ENCODE data around the gene GHDC. TPM values are rescaled to one million over a fixed set of nuclear protein-coding genes. Genes with fewer than 3 reads are reported as not detected.
"Not testable (repeated sequence)": the region's sequence is repeated elsewhere in the genome, so short reads cannot be mapped to it uniquely, and the experiment has no call there.

Gene GHDC
- total RNA-seq, 6 experiments from 2014 or later, result 1.5 to 7.5 (median 6.4) TPM

GRCh38 chr17:42187833-42188232 lies 6.5 kb downstream of the GHDC start:
- peaks cover 9% of the 10 kb centered on the region for H3K27me3 Mint-ChIP-seq (ENCODE audit: insufficient read depth)
- no peak overlapping the region for H3K27ac Mint-ChIP-seq
- H3K4me1 Mint-ChIP-seq (ENCODE audit: low read depth), result peaks cover 23% of the 10 kb centered on the region
- TF ChIP-seq CTCF (IDR thresholded peaks at IDR 0.05), result no peak
- DNase-seq, result no peak
- H3K4me3 Mint-ChIP-seq, result no peak overlapping the region
- no peaks in the 10 kb centered on the region for H3K9me3 Mint-ChIP-seq
- H3K36me3 Mint-ChIP-seq (ENCODE audit: low read depth), result no peaks in the 10 kb centered on the region

DNA sequence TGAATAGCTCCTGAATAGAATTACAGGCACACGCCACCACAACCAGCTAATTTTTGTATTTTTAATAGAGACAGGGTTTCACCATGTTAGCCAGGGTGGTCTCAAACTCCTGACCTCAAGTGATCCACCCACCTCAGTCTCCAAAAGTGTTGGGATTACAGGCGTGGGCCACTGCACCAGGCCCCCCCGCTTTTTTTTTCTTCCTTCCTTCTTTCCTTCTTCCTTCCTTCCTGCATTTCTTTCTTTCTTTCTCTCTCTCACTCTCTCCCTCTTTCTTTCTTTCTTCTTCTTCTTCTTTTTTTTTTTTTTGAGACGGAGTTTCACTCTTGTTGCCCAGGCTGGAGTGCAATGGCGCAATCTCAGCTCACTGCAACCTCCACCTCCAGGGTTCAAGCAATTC lies 8.1 kb downstream of the GHDC start:
- H3K9me3 Mint-ChIP-seq; H3K27ac Mint-ChIP-seq; DNase-seq; H3K4me3 Mint-ChIP-seq; H3K36me3 Mint-ChIP-seq (ENCODE audit: low read depth): not testable (repeated sequence)
- peaks cover 24% of the 10 kb centered on the region for H3K4me1 Mint-ChIP-seq (ENCODE audit: low read depth)
- peaks cover 10% of the 10 kb centered on the region for H3K27me3 Mint-ChIP-seq (ENCODE audit: insufficient read depth)

DNA sequence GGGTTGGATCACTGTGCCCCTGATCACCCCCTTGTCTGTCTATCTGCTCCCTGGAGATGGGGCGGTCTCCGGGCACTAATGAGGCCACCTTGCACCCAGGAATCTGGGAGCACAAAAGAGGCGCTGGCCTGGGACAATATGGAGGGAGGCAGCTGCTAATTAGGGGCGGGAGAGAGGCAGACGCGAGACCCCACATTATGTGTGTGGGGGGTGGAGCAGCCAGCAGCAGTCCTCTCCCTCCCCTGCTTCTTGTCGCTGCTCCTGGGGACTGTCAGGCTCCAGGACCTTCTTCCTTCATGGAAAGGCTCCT lies 8.7 kb downstream of the GHDC start:
- no peak overlapping the region for H3K4me3 Mint-ChIP-seq
- TF ChIP-seq CTCF (IDR thresholded peaks at IDR 0.05), result no peak
- H3K36me3 Mint-ChIP-seq (ENCODE audit: low read depth), result no peaks in the 10 kb centered on the region
- H3K27ac Mint-ChIP-seq, result no peak overlapping the region
- peaks cover 24% of the 10 kb centered on the region for H3K4me1 Mint-ChIP-seq (ENCODE audit: low read depth)
- no peak for DNase-seq
- peaks cover 10% of the 10 kb centered on the region for H3K27me3 Mint-ChIP-seq (ENCODE audit: insufficient read depth)
- no peaks in the 10 kb centered on the region for H3K9me3 Mint-ChIP-seq

- Mint-ChIP-seq H3K27me3 (ENCODE audit: insufficient read depth) (peaks cover 10% of the 10 kb centered on the region), H3K4me3 (peak within 1 kb of the TSS; percentile 80), H3K36me3 (ENCODE audit: low read depth) (no peaks in the 10 kb centered on the region), H3K4me1 (ENCODE audit: low read depth) (peaks cover 24% of the 10 kb centered on the region), H3K27ac (no peak within 1 kb of the TSS), H3K9me3 (no peaks in the 10 kb centered on the region)
- DNase-seq, result no peak
- TF ChIP-seq CTCF (IDR thresholded peaks at IDR 0.05), result no peak
Measured at GRCh38 chr17:42184713-42185620, 9.3 kb downstream of the GHDC start, which contains the start of gene HCRT. HCRT (minus strand) TSS chr17:42185452; CDS start chr17:42185365, 87 bp downstream.

GRCh38 chr17:42183741-42184711 lies 10.3 kb downstream of the GHDC start:
- peaks cover 24% of the 10 kb centered on the region for H3K4me1 Mint-ChIP-seq (ENCODE audit: low read depth)
- peak; percentile 92 for TF ChIP-seq CTCF (IDR thresholded peaks at IDR 0.05)
- no peaks in the 10 kb centered on the region for H3K36me3 Mint-ChIP-seq (ENCODE audit: low read depth)
- peak overlapping the region; percentile 43; the same call in 1 of the 2 replicates for H3K27ac Mint-ChIP-seq
- peaks cover 12% of the 10 kb centered on the region for H3K27me3 Mint-ChIP-seq (ENCODE audit: insufficient read depth)
- peak overlapping the region; percentile 80 for H3K4me3 Mint-ChIP-seq
- DNase-seq, result peak; percentile 38
- no peaks in the 10 kb centered on the region for H3K9me3 Mint-ChIP-seq

All from HFFc6 (cell line).